ENCODE results near the gene INPP4B.

INPP4B gene

GRCh38 chr4:142040043-142040442, 806.1 kb downstream of the INPP4B start:
- no peak for DNase-seq

GRCh38 chr4:142036795-142037583, 809.1 kb downstream of the INPP4B start:
- no peak for DNase-seq

GRCh38 chr4:142035566-142035965, 810.5 kb downstream of the INPP4B start:
- DNase-seq = no peak

DNA sequence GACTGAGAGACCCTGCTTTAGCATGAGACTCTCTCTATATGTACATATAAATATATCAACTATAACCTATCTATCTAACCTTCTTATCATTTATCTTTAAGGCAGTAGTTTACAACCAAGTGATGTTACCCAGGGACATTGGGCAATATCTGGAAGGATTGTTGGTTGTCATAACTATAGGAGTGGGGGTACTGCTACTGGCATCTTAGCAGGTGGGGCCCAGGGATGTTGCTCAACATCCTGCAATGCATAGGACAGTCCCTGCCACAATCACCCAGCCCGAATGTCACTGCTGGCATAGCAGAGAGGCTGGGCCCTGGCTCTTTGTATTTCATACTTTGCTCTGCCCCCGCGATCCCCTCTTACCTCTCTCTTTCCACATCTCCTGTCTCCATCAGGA, 812.0 kb downstream of the INPP4B start:
- no peak for DNase-seq

- DNase-seq = no peak
Observed at GRCh38 chr4:142030010-142030409, 816.1 kb downstream of the INPP4B start.

- DNase-seq = no peak
Observed at GRCh38 chr4:142021761-142022160, 824.3 kb downstream of the INPP4B start.

DNA sequence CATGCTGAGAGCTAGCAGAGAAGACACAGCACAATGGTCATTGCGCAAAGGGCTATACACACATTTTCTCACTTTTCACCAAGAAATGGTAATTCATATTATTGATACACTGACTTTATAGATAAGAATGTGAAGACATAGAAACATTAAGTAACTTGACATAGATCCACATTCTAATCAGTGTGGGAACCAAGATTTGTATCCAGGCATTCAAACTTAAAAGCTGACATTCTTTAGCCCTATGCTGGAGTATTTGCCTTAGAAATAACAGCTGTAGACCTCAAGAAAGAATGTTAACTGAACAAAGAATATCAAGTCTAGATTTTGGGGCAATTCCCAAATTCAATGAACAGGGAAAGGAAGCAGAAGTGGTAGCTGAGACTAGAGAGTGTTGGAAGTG, 824.9 kb downstream of the INPP4B start:
- no peak for DNase-seq

- no peak for DNase-seq
Observed at GRCh38 chr4:142016031-142016430, 830.1 kb downstream of the INPP4B start.

- DNase-seq = no peak
Observed at GRCh38 chr4:142009751-142010150, 836.4 kb downstream of the INPP4B start.

GRCh38 chr4:142005519-142005918, 840.6 kb downstream of the INPP4B start:
- DNase-seq = no peak

DNA sequence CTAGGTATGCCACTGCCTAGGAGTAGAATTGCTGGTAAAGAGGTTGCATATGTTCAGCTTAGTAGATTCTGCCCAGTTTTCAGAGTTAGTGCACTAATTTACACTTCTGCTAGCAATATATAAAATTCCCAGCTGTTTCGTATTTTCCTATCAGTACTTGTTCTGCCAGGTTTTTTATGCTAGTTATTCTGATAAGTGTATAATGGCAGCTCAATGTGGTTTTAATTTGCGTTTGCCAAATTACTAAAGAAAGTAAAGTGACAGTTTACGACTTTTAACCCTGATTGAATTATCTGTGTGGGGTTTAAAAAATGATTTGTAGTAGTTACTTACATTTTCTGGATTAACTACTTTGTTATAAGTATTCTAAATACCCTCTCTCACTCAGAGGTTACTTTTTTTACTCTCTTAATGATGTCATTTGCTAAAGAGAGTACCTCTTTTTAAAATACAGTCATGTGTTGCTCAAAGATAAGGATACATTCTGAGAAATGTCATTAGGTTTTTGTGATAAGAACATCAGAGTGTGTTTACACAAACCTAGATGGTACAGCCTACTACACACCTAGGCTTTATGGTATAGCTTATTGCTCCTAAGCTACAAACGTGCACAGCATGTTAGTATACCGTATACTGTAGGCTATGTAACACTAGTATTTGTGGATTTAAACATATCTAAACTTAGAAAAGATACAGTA, 846.5 kb downstream of the INPP4B start:
- no peak for DNase-seq

- no peak for DNase-seq
Observed at GRCh38 chr4:141995056-141995455, 851.0 kb downstream of the INPP4B start.

DNA sequence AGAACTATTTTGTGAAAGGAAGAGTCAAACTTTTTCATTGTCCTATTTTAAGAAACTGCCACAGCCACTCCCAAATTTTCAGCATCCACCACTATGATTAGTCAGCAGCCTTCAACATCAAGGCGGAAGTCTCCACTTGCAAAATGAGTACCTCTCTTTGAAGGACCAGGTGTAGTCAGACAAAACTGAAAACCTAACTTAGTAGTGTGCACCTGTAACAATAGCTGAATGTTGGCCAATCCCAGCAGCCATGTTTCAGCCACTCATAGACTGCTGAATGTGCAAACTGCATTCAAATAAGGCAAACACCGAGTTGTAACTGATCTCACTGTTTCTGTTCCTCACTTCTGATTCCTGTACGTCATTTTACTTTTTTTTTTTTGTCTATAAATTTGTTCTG, 868.7 kb downstream of the INPP4B start:
- no peak for DNase-seq
